SH-SY5Y (cell line): ENCODE measurements around the gene WIPF1.

Experiments used
- GATA2 ChIP-seq: IDR thresholded peaks from 2 replicates; pipeline ENCODE4 v1.6.1; 2011; ENCODE audit warnings: mild to moderate bottlenecking, low read depth, low read length
- GATA3 ChIP-seq: IDR thresholded peaks from 2 replicates; pipeline ENCODE4 v1.6.1; 2011; ENCODE audit warnings: low read depth, mild to moderate bottlenecking, low read length, moderate library complexity

- TF ChIP-seq GATA2 (no peak), GATA3 (no peak)
Observed at GRCh38 chr2:174570318-174570958, 27.2 kb downstream of the WIPF1 start.
